ENCODE data around the gene C14orf39. TPM values are rescaled to one million over a fixed set of nuclear protein-coding genes. Genes with fewer than 3 reads are reported as not detected.
"Not testable (repeated sequence)": the region's sequence is repeated elsewhere in the genome, so short reads cannot be mapped to it uniquely, and the experiment has no call there.

Gene C14orf39
- total RNA-seq, 1 donor = not detected

DNA sequence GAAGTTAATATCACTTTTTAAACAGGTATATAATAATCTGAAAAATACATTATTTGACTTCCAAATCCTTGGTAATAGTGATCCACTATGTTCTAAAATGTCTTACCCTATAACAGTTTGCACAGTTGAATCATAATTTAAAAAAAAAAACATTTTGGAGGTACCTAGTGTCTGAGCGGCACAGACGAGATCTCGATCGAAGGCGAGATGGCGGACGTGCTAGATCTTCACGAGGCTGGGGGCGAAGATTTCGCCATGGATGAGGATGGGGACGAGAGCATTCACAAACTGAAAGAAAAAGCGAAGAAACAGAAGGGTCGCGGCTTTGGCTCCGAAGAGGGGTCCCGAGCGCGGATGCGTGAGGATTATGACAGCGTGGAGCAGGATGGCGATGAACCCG, 88.3 kb downstream of the C14orf39 start:
- not testable (repeated sequence) for H3K27me3 ChIP-seq (ENCODE audit: insufficient read depth, low read length); H3K4me3 ChIP-seq (ENCODE audit: low read length); H3K9me3 ChIP-seq (ENCODE audit: low read depth, low read length); H3K4me1 ChIP-seq (ENCODE audit: insufficient read depth, low read length)

DNA sequence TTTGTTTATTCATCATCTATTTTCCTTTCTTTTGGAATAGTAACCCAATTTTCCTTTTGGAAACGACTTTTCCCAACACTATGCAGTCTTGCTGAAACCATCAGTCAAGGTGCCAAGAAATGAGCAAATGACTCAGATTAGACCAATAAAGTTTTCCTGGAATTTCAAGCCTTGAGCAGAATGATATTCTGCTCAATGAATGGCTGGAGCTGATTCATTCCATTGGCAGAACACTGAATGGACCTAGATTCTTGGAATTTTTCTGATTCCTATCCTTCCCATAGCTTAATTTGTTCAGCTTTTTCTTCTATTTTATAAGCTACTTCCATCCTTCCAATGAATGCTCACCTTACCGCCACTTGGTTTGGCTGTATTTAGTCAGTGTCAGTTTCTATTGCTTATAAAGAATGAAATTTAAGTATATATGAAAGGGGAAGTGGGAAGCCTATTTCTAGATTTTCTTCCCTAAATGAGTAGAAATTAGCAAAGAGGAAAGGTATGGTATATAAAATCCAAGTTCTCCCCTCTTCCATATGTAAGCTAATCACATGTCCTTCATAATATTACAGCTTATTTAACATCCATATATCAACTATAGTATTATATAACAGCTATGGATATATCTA, 89.0 kb downstream of the C14orf39 start:
- no peaks in the 10 kb centered on the region for H3K9me3 ChIP-seq (ENCODE audit: low read depth, low read length)
- H3K4me1 ChIP-seq (ENCODE audit: insufficient read depth, low read length) = no peaks in the 10 kb centered on the region
- no peak overlapping the region for H3K4me3 ChIP-seq (ENCODE audit: low read length)
- peaks cover 3% of the 10 kb centered on the region for H3K27me3 ChIP-seq (ENCODE audit: insufficient read depth, low read length)

Other genes with a start within 250 kb of the C14orf39 start
- 105 TPM for gene PPM1A, start 236.8 kb downstream of the C14orf39 start, total RNA-seq
- gene SIX6, start 23.1 kb upstream of the C14orf39 start, total RNA-seq = not detected
- gene SIX1, start 163.4 kb upstream of the C14orf39 start, total RNA-seq = not detected
- 0.10 TPM for gene SIX4, start 238.3 kb upstream of the C14orf39 start, total RNA-seq
- 23.2 TPM for gene MNAT1, start 248.7 kb upstream of the C14orf39 start, total RNA-seq

All from mononuclear cell (primary cell).